Subcutaneous abdominal adipose tissue (tissue), 5 donors: ENCODE measurements around the gene AP1M1.

Experiments used
- H3K27ac ChIP-seq: one replicate; pipeline ENCODE4 v1.7.0; 2013; ENCODE audit warnings: low read depth, mild to moderate bottlenecking, inconsistent platforms, low read length, moderate library complexity
- H3K27me3 ChIP-seq, 5 donors: one replicate each; pipeline ENCODE4 v1.7.0; 2013; ENCODE audit warnings: low read length in 5 of 5, inconsistent platforms in 1 of 5; ENCODE audit not compliant: control insufficient read depth in 5 of 5, insufficient read depth in 4 of 5
- H3K36me3 ChIP-seq, 5 donors: one replicate each; pipeline ENCODE4 v1.7.0; 2013; ENCODE audit warnings: low read length in 5 of 5; ENCODE audit not compliant: control insufficient read depth in 5 of 5, insufficient read depth in 5 of 5
- H3K4me1 ChIP-seq, 5 donors: one replicate each; pipeline ENCODE4 v1.7.0; 2013; ENCODE audit warnings: low read length in 5 of 5, mild to moderate bottlenecking in 3 of 5, moderate library complexity in 1 of 5; ENCODE audit not compliant: control insufficient read depth in 5 of 5, insufficient read depth in 5 of 5
- H3K4me3 ChIP-seq, 5 donors: one replicate each; pipeline ENCODE4 v1.7.0; 2013; ENCODE audit warnings: low read length in 5 of 5, low read depth in 1 of 5
- H3K9ac ChIP-seq, 5 donors: one replicate each; pipeline ENCODE4 v1.7.0; 2013; ENCODE audit warnings: low read length in 5 of 5, mild to moderate bottlenecking in 4 of 5, moderate library complexity in 3 of 5
- H3K9me3 ChIP-seq, 5 donors: one replicate each; pipeline ENCODE4 v1.7.0; 2013; ENCODE audit warnings: low read length in 5 of 5; ENCODE audit not compliant: control insufficient read depth in 5 of 5
- donor health status: healthy.
- donor health status: healthy.
- donor health status: healthy.
- donor health status: healthy.
- donor health status: healthy.

Gene AP1M1

DNA sequence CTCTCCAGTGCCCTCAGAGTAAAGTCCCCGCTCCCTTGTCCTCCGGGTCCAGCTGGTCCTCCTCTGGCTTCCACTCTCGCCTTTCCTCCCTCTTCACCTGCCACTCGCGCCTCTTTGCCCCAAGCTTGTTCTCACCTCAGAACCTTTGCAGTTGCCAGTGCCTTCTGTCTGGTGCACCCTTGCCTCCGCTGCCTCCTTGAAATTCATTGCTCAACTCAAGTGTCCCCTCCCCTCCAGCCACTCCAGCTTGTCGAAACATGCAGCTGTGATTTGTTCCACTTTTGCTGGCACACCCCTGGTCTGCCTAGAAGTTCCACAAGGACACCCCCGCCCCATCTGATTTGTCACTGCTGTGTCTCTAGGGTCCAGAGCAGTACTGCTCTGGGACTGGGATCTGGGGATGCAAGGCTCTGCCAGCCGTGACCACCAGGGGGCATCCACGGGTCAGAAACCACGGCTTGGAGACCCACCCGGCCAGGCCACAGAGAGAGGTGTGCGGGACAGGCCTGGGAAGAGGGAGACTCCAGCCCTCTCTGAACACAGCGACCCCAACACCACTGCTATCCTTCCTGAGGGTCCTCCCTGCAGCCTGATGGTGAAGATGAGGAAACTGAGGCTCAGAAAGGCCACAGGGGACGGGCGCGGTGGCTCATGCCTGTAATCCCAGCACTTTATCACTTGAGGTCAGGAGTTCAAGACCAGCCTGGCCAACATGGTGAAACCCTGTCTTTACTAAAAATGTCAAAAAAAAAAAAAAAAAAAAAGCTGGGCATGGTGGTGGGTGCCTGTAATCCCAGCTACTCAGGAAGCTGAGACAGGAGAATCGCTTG, 49.9 kb downstream of the AP1M1 start:
- Histone ChIP-seq H3K9ac (no peak overlapping the region), H3K4me3 (peak overlapping the region in 2 of 5 donors; percentile 8 to 11), H3K36me3 (no peaks in the 10 kb centered on the region), H3K4me1 (peaks cover 0 to 14% (median 8%) of the 10 kb centered on the region in 5 donors), H3K27me3 (no peaks in the 10 kb centered on the region), H3K27ac (no peak overlapping the region), H3K9me3 (no peaks in the 10 kb centered on the region)

DNA sequence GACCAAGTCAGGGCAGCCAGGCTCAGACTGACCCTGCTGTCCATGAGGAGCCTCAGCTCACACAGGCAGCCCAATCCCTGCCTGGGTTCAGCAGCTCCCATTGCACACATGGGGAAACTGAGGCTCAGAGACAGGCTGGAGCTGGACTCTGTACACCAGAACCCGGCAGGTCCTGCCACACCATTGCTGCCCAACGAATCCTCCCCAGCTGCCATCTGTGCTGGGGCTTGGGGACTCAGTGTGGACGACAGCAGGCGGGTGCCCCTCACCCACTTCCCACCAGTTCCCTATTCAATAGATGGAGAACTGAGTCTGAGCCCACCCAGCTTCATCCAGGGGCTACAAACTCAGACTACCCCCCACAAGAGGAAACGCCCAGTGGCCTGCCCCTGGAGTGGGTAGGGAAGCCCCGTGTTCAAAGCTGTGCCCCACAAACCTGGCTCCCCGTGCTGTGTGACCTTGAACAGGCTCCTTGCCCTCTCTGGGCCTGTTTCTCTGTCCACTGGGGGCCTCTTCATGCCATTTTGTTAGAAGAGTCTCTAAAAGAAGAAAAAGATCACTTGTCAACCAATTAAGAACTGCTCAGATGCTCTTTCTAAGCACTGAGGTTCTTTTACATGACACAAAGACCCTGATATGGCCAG, 50.8 kb downstream of the AP1M1 start:
- Histone ChIP-seq H3K36me3 (no peaks in the 10 kb centered on the region), H3K4me3 (no peak overlapping the region), H3K9me3 (no peaks in the 10 kb centered on the region), H3K4me1 (peaks cover 0 to 22% (median 12%) of the 10 kb centered on the region in 5 donors), H3K9ac (no peak overlapping the region), H3K27me3 (no peaks in the 10 kb centered on the region), H3K27ac (no peak overlapping the region)

- Histone ChIP-seq H3K27ac (no peak overlapping the region), H3K36me3 (no peaks in the 10 kb centered on the region), H3K4me1 (peaks cover 0 to 28% (median 17%) of the 10 kb centered on the region in 5 donors), H3K9me3 (no peaks in the 10 kb centered on the region), H3K27me3 (no peaks in the 10 kb centered on the region), H3K9ac (no peak overlapping the region), H3K4me3 (no peak overlapping the region)
Measured at GRCh38 chr19:16249826-16250404, 52.2 kb downstream of the AP1M1 start.

DNA sequence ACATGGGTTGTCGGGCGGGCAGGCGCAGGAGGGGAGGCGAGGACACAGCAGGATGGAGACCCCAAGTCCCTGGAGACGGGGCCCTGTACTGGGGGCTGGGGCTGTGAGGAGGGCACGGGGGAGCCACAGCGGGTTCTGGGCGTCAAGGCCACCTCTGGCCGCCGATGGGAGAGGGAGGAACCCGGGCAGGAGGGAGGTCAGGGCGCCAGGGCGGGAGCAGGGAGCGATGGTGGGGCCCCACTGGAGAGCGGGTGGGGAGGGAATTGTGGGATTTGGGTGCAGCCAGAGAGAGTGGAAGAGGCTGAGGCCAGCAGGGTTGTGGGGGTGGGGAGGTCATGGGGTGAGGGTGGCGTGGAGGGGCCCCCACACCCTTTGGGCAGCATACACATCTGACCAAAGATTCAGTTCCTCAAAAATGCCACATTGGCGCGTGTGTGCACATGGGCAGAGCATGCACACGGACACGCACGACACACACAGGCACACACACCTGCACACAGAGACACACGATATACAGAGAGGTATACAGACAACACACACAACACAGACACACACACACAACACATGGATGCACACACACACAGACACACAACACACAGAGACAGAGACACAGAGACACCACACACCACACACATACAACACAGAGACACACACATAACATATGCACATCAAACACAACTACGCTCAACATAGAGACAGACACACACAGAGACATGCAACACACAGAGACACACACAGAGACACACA, 54.9 kb downstream of the AP1M1 start:
- Histone ChIP-seq H3K27ac (no peak overlapping the region), H3K4me3 (no peak overlapping the region), H3K9me3 (no peaks in the 10 kb centered on the region), H3K36me3 (no peaks in the 10 kb centered on the region), H3K9ac (no peak overlapping the region), H3K4me1 (peaks cover 0 to 26% (median 15%) of the 10 kb centered on the region in 5 donors), H3K27me3 (no peaks in the 10 kb centered on the region)

DNA sequence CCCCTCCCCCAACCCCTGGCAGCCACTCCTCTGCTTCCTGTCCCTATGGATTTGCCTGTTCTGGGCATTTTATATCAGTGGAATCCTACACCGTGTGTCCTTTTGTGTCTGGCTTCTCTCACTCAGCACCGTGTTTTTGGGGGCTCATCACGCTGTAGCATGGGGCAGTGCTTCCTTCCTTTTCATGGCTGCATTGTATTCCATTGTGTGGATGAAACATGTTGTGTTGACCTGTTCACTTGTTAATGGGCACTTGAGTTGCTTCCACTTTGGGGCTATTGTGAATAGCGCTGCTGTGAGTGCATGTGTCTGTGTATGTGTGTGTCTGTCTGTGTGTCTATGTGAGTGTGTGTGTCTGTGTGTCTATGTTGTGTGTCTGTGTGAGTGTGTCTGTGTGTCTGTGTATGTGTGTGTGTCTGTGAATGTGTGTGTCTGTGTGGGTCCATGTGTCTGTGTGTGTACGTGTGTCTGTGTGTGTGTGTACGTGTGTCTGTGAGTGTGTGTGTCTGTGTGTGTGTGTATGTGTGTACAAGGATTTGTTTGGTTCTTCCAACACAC, 57.2 kb downstream of the AP1M1 start:
- no peaks in the 10 kb centered on the region for H3K27me3 ChIP-seq
- no peaks in the 10 kb centered on the region for H3K9me3 ChIP-seq
- no peak overlapping the region for H3K4me3 ChIP-seq
- no peak overlapping the region for H3K9ac ChIP-seq
- H3K27ac ChIP-seq: peak overlapping the region; percentile 3
- peaks cover 2 to 46% (median 29%) of the 10 kb centered on the region in 5 donors for H3K4me1 ChIP-seq
- H3K36me3 ChIP-seq: no peaks in the 10 kb centered on the region

DNA sequence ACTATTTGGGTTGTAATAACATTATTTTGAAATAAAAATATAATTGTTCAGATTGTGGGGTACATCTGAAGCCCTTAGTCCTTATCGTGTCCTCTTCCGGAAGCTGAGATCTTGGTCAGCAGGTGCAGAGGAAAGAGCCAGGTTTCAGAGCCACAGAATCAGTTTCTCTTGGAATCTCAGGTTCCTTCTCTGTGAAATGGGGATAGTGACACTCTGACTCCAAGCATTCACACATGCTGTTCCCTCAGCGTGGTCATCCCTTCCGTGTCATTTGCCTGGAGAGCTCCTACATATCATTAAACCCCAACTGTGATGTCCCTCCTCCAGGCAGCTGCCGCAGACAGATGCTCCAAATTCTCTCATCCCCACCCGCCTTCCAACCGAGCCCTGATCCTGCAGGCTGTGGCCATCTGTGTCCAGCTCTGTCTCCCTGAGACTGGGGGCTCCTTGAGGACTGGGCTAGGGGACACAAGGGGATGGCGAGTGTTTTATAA, 59.8 kb downstream of the AP1M1 start:
- H3K9ac ChIP-seq: no peak overlapping the region
- H3K27ac ChIP-seq: peak overlapping the region; percentile 80
- H3K4me3 ChIP-seq: no peak overlapping the region
- peaks cover 2 to 58% (median 31%) of the 10 kb centered on the region in 5 donors for H3K4me1 ChIP-seq
- no peaks in the 10 kb centered on the region for H3K27me3 ChIP-seq
- H3K9me3 ChIP-seq: no peaks in the 10 kb centered on the region
- H3K36me3 ChIP-seq: no peaks in the 10 kb centered on the region

DNA sequence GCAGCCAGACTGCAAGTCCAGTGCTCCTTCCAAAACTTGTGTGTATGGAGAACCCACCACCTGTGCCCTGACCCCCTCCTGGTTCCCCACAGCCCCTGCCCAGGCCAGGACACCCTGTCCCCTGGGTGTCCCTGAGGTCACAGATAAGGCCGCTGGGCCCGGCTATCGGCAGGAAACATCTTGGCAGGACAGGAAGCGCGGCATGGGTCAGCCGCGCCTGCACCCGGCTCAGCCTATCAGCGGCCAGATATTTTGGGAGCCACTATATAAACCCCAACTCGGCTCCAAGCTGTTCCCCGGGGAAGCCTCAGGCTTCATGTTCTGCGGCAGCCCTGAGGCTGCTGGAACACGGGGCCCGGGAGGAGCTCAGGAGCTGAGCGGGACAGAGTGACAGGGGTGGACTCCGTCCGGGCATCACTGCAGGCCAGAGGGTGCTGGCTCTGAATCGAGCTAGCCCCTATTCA, 60.8 kb downstream of the AP1M1 start:
- Histone ChIP-seq H3K4me1 (peaks cover 2 to 49% (median 28%) of the 10 kb centered on the region in 5 donors), H3K27me3 (no peaks in the 10 kb centered on the region), H3K9ac (peak overlapping the region in 1 of 5 donors; percentile 41), H3K9me3 (no peaks in the 10 kb centered on the region), H3K27ac (peak overlapping the region; percentile 80), H3K4me3 (no peak overlapping the region), H3K36me3 (no peaks in the 10 kb centered on the region)

- peaks cover 0 to 44% (median 23%) of the 10 kb centered on the region in 5 donors for H3K4me1 ChIP-seq
- no peaks in the 10 kb centered on the region for H3K27me3 ChIP-seq
- peak overlapping the region; percentile 80 for H3K27ac ChIP-seq
- H3K9ac ChIP-seq: no peak overlapping the region
- H3K36me3 ChIP-seq: no peaks in the 10 kb centered on the region
- no peaks in the 10 kb centered on the region for H3K9me3 ChIP-seq
- no peak overlapping the region for H3K4me3 ChIP-seq
Measured at GRCh38 chr19:16259385-16260159, 61.9 kb downstream of the AP1M1 start.
